ENCODE results near the gene PTGR3.

PTGR3 gene

GRCh38 chr18:75234901-75235300 lies 26.0 kb upstream of the PTGR3 start:
- DNase-seq, result no peak

- no peak for DNase-seq
Observed at GRCh38 chr18:75231053-75231406, 22.1 kb upstream of the PTGR3 start.

DNA sequence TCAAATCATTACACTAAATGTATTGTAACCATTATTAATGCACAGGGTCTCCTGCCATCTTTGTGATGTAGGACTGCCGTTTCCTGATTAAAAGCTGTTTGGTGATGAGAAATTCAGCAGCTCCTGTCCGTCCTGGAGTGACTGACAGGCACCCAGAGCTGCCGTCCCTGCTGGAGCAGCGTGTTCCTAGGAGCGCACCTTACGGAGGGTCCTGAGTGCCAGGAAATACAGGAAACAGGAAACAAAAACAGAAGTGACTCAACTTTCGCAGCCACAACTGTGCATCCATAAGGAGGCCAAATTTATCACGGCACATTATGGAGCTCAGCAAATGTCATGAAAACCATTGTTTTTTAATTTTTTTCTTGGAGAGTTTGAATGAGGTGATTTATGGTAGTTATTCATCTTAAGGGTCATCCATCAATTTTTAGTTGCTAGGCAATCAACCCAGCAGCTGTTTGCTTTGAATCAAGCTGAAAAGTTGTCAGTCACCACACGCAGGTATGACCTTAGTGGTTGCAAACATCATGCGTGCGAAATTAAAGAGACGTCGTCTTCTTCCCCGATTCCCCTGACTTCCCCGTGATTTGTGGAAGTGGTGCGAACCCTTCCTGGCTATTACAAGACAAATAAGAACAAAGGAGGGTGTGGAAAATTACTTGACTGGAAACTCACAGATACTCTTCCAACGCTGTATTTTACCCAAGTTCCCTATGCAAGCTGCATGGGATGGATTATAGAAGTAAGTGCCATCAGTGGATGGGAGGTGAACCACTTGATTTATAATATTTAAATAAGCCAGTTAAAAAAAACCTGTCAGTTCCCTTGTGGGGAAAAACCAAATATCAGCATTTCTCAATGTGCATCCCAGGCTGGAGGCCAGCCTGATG lies 21.5 kb upstream of the PTGR3 start:
- no peak for DNase-seq

GRCh38 chr18:75229437-75229836 lies 20.5 kb upstream of the PTGR3 start:
- DNase-seq, result no peak

- DNase-seq, result no peak
Observed at GRCh38 chr18:75228967-75229366, 20.0 kb upstream of the PTGR3 start.

GRCh38 chr18:75227535-75228296 lies 18.8 kb upstream of the PTGR3 start:
- no peak for DNase-seq

GRCh38 chr18:75226956-75227316 lies 18.0 kb upstream of the PTGR3 start:
- no peak for DNase-seq

GRCh38 chr18:75226286-75226955 lies 17.5 kb upstream of the PTGR3 start:
- no peak for DNase-seq

DNA sequence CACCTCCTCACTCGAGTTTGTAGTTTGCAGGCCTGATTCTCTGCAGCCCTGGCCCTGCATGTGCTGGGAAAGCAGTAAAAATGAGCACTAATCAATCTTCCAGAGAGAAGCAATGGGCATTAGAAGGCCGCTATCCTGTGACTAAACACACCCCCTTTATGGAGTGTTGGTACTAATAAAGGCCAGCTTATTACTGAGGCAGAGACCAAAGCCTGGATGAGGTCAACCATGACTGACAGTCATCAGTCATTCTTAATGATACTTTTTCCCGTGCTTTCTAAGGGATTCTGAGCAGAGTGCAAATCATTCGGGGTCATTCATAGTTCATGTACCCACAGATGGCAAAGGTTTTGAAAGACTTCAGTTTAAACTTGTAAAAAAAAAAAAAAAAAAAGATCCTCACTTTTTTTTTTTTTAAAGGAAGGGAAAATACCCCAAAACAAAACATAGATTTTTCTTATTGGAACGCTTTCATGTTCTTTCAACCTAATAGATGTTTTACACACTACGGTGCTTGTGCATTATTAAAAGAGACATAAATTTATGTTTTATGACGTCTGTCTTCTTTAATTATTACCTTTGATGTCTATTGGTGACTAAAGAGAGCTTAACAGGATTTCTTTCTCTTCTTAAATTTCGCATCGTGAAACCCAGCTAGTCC lies 14.9 kb upstream of the PTGR3 start:
- no peak for DNase-seq

DNA sequence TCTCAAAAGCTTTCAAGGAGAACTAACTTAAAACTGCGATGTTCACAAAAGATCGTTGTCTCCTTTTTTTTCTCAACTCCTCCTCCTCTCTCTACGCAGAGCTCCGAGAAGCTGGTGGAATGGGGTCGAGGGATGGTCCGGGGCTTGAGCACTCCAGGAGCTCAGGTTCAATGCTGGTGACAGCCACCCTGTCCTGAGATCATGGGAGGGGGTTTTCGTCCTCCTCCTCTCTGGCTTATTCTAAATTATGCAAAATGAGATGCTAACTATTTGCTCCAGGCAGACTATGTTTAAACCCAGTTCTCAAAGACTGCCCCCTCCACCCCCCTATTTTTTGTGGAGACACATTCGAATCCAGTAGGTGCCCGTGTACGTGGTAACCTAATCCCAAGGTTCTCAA lies 13.5 kb upstream of the PTGR3 start:
- DNase-seq, result no peak

GRCh38 chr18:75221897-75222296 lies 13.0 kb upstream of the PTGR3 start:
- no peak for DNase-seq

DNA sequence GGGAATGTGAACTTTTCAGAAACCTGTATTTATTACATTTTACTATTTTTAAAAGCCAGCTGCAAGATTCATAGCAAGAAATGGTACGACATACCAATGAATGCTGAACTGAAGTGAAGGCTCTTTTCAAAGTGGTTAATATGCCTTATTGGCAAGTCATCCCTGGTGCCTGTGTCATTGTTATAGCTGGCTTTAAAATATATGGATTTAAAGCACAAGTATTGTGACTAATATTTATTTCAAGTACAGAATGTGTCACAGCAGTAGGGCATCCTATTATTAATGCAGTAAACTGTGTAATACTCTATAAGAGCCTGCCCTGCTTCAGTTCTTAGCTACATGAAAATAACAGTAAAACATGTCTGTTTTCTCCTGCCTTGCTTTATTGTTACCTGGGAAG lies 12.5 kb upstream of the PTGR3 start:
- DNase-seq, result no peak

GRCh38 chr18:75220551-75221355 lies 11.8 kb upstream of the PTGR3 start:
- no peak for DNase-seq

DNA sequence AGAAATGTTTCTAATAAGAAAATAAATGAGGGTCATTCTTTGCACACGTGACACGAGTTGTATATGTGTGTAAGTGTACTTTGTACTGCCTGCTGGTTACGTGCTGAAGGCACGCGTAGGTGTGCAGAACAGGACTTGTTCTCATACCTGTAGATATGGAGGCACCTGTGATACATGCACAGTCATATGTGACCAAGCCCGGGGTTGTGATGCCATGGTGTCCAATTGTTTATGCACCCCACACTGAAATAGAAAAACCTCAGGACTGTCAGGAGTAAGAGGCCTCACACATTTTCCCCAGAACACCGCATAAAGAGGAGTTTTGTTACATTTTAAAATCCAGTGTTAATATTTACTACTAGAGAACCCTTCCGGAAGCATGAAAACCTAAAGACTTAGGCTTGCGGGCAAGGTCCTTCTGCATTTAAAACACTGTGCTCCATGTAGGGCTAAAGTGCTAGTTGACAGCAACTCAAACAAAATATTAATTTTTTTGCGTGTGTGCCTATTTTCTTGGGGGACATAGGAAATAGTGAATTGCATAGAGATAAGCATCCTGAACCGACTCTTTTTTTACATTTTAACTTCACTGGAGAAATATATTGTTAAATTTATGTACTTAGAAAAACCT lies 10.9 kb upstream of the PTGR3 start:
- no peak for DNase-seq

- DNase-seq, result no peak
Observed at GRCh38 chr18:75218065-75218923, 9.4 kb upstream of the PTGR3 start.

- no peak for DNase-seq
Observed at GRCh38 chr18:75216911-75217689, 8.2 kb upstream of the PTGR3 start.

DNA sequence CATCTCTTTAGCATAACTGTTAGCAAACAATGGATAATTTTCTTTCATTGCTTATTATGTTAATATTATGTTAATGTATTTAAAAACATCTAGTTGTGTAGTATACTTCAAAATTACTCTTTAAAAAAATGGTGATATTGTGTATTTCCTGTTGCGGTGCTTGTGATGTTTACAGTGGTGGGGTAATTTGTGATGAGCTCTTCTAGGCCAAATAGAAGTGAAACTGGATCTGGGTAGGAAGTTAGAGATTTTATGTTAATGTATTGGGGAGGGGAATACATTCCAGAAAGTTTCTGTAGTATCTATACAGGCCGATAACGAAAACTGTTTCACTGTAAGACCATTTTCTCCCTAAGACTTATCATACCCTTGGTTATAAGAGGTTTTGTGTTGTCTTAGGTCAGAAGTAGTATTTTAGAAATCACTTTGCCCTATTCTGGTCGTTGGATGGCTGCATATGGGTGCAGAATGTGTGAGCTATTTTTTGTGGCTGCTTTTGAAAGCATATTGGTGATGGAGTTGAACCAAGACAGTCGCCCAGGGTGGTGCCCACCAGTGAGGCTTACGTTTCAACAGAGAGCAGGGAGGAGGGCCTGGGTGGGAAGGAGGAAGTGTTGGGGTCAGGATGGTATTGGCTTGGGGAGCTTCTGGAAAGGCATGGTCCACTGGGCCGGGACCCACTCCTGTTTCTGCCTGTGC lies 7.4 kb upstream of the PTGR3 start:
- DNase-seq, result no peak

GRCh38 chr18:75215663-75216062 lies 6.7 kb upstream of the PTGR3 start:
- DNase-seq, result no peak

DNA sequence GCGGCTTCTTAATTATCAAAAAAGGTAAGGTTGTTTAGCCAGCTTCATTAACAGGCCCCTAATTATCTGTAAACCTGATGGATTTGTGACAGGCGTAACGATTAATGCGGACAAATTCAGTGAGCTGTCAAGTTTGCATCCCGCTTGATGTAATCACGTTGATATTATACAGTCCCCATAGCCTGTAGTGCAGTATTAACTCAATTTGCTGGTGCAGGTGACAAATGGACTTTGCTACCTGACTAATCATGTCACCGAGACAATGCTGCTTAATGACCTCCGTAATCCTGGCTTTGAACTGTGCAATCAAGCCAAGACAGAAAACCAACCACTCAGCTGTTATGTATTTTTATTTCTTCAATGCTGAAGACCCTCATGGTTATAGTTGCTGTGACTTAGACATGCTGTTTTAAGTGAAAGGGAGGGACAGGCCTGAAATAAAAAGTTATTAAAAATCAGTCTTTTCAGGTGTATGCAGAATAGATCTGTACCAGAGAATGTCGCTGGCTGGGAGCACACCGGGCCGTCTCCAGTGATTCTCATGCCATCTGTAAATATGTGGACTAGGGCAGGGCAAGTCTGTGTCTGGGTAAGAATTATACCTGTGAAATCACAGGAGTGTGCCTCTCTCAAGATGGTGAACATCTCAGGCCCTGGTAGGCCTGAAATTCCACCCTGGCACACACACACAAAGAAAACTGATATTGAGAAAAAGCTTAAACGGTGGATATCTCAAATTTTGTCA lies 6.0 kb upstream of the PTGR3 start:
- DNase-seq, result no peak
